Tibial artery (tissue), 4 donors: ENCODE measurements around the gene CREB3L1.

Source experiments
- DNase-seq, 2 donors: peaks; one replicate each; pipeline ENCODE4 v3.0.0-alpha.2; 2019
- H3K27ac ChIP-seq, 2 donors: fragments of 200-600 bp; sonication (generic) in 1 of 2; 1 replicate in 1 of 2; 2 replicates in 1 of 2; pipeline ENCODE4 v1.5.1; 2018 to 2019; ENCODE audit warnings: mild to moderate bottlenecking in 1 of 2
- H3K27me3 ChIP-seq, 2 donors: fragments of 200-600 bp; sonication (generic) in 1 of 2; one replicate each; pipeline versions ENCODE4 v1.5.1 to v1.6.0; 2016 to 2019
- H3K36me3 ChIP-seq, 3 donors: fragments of 200-600 bp; sonication (generic) in 2 of 3; one replicate each; pipeline ENCODE4 v1.5.1; 2016 to 2019; ENCODE audit warnings: mild to moderate bottlenecking in 2 of 3
- H3K4me1 ChIP-seq, 4 donors: fragments of 200-600 bp; sonication (generic) in 2 of 4; 1 replicate in 3 of 4; 2 replicates in 1 of 4; pipeline ENCODE4 v1.5.1; 2016 to 2019
- H3K4me3 ChIP-seq, 2 donors: fragments of 200-600 bp; sonication (generic) in 1 of 2; 1 replicate in 1 of 2; 2 replicates in 1 of 2; pipeline ENCODE4 v1.5.1; 2018 to 2019; ENCODE audit warnings: mild to moderate bottlenecking in 2 of 2
- H3K9me3 ChIP-seq, 3 donors: fragments of 200-600 bp; sonication (generic) in 1 of 3; one replicate each; pipeline ENCODE4 v1.5.1; 2016 to 2019
- CTCF ChIP-seq, 2 experiments: fragments of 200-600 bp in 1 of 2; fragments of 450-650 bp in 1 of 2; IDR thresholded peaks; one replicate each; pipeline ENCODE4 v1.5.1; 2017 to 2019; ENCODE audit warnings: antibody characterized with exemption in 2 of 2, mild to moderate bottlenecking in 1 of 2, moderate library complexity in 1 of 2
- intact Hi-C: fragments of 100-400 bp; cut with DNase I; formaldehyde crosslinking; loops from one replicate; pipeline ENCODE4 v1.15.0; 2023; ENCODE audit warnings: low total_unique reads

The CREB3L1 gene

DNA sequence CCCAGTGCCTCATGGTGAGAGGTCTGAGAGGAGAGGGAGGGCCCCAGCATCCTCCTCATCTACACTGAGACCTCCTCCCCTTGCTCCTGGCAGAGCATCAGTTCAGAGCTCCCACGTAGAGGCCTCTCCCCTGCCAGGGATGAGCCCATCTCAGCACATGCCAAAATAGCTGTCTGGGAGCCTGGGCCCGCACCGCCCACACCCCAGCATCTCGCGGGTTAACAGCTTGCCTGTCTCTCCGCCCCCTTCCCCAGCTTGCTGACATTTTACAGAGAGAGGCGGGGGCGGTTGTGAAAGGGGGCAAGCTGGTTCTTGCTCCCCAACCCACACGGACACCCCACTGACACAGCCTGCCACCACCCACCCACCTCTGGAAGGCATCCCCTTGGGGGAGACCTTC, 76.2 kb downstream of the CREB3L1 start:
- no peak for TF ChIP-seq CTCF (IDR thresholded peaks at IDR 0.05)
- Histone ChIP-seq H3K4me3 (no peak overlapping the region), H3K4me1 (peaks cover 0 to 35% (median 10%) of the 10 kb centered on the region in 4 donors), H3K27ac (no peak overlapping the region), H3K27me3 (no peaks in the 10 kb centered on the region), H3K36me3 (peaks cover 0 to 6% (median 0%) of the 10 kb centered on the region in 3 donors), H3K9me3 (no peaks in the 10 kb centered on the region)
- DNase-seq, result no peak
- intact Hi-C loops, result no loop called here

DNA sequence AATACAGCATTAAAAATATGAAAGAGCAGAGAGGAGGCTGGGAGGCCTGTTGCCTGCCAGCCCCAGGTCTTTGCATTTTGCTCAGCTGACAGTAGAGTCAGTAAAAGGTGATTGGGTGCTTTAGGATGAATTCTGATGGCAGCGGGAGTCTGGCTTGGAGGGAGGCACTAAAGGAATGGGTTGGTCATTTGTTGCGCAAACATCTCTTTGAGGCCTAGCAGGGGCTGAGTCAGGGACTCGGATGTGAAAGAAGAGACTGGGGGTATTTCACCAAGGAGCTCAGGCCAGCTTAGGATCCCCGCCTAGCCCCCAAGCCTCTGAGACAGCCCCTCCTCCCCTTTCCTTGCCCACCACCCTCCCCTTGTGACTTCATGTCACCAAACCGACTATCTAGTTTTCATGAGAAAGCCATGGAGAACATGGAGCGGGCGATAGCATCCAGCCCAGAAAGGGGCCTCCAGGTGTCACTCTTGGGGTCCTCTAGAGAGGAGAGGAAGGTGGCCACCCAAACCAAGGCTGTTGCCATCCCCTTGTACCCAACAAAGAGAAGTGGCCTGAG, 79.5 kb downstream of the CREB3L1 start:
- peaks cover 5 to 25% (median 18%) of the 10 kb centered on the region in 4 donors for H3K4me1 ChIP-seq
- no peak overlapping the region for H3K27ac ChIP-seq
- no peak overlapping the region for H3K4me3 ChIP-seq
- no peaks in the 10 kb centered on the region for H3K9me3 ChIP-seq
- H3K27me3 ChIP-seq, result no peaks in the 10 kb centered on the region
- H3K36me3 ChIP-seq, result peaks cover 0 to 6% (median 0%) of the 10 kb centered on the region in 3 donors
- no peak for TF ChIP-seq CTCF (IDR thresholded peaks at IDR 0.05)
- no peak for DNase-seq
- intact Hi-C loops, result no loop called here

DNA sequence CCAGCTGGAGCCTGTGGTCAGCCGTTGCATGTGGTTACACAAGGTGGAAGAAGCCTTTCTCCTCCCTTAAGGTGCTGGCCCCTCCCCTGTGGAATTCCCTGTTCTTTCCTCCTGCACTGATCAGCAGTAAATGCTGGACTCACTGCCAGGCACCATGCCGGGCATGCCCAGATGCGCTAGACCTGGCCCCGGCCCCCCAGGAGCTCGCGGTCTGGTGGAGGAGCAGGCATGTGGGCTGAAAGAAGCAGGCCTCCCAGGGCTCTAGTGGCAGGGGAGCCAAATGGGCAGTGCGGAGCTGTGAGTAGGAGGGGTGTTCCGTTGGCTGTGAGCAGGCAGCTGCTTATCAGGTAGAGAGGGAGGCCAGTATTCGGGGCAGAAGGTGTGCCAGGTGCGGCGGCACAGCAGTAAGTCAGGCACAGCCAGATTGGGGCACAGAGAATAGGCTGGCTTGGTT, 80.0 kb downstream of the CREB3L1 start:
- H3K27ac ChIP-seq, result no peak overlapping the region
- intact Hi-C loops, result no loop called here

DNA sequence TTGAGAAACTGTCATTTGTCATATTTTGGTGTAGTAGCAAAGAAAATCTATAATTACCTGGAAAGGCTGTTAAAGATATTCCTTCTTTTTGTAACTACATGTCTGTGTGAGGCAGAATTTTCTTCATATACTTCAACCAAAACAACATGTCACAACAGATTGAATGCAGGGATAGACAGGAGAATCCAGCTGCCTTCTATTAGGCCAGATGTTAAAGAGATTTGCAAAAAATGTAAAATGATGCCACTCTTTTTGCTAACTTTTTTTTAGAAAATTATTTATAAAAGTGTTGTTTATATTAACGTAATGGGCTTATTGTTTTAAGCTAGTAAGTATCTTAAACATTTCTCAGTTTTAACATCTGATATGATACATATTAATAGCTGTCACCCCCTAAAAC, 82.5 kb downstream of the CREB3L1 start:
- no peak for DNase-seq
- Histone ChIP-seq H3K27ac (peak overlapping the region in 1 of 2 donors; percentile 81), H3K9me3 (no peaks in the 10 kb centered on the region), H3K36me3 (peaks cover 0 to 6% (median 0%) of the 10 kb centered on the region in 3 donors), H3K27me3 (no peaks in the 10 kb centered on the region), H3K4me3 (no peak overlapping the region), H3K4me1 (peaks cover 5 to 37% (median 31%) of the 10 kb centered on the region in 4 donors)
- intact Hi-C loops, result no loop called here
- TF ChIP-seq CTCF (IDR thresholded peaks at IDR 0.05), result no peak

More for the DNA sequence above, 80.0 kb downstream of the CREB3L1 start:
- Histone ChIP-seq H3K36me3 (peaks cover 0 to 6% (median 0%) of the 10 kb centered on the region in 3 donors), H3K27me3 (no peaks in the 10 kb centered on the region), H3K9me3 (no peaks in the 10 kb centered on the region), H3K4me3 (no peak overlapping the region), H3K4me1 (peaks cover 5 to 25% (median 21%) of the 10 kb centered on the region in 4 donors)
- no peak for DNase-seq
- TF ChIP-seq CTCF (IDR thresholded peaks at IDR 0.05), result no peak

DNA sequence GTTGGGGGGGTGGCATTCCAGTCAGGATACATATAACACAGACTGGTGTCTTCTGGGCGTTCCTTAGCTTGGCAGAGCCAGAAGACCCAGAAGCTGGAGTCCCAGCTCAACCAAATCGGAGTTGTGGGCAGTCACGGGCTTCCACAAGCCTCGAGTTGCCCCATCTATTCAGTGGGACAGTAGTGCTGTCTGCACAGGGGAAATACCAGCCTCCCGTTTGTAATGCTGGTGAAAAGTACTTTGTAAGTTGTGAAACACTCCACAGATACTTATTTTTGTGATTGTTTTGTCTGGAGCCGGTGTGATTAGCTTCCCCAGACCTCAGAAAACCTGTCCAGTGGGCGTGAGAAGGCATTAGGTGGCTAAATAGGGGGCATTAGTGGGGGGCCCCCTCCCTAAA, 83.4 kb downstream of the CREB3L1 start:
- no peaks in the 10 kb centered on the region for H3K9me3 ChIP-seq
- intact Hi-C loops, result no loop called here
- no peaks in the 10 kb centered on the region for H3K27me3 ChIP-seq
- no peak for TF ChIP-seq CTCF (IDR thresholded peaks at IDR 0.05)
- no peak for DNase-seq
- H3K4me3 ChIP-seq, result peak overlapping the region; percentile 40 to 50
- peaks cover 5 to 37% (median 31%) of the 10 kb centered on the region in 4 donors for H3K4me1 ChIP-seq
- peaks cover 0 to 6% (median 0%) of the 10 kb centered on the region in 3 donors for H3K36me3 ChIP-seq
- peak overlapping the region; percentile 81 for H3K27ac ChIP-seq
